Gastrocnemius medialis (tissue), 4 donors: ENCODE data around the gene AAK1. TPM values are rescaled to one million over a fixed set of nuclear protein-coding genes. Genes with fewer than 3 reads are reported as not detected.
"Not testable (repeated sequence)": the region's sequence is repeated elsewhere in the genome, so short reads cannot be mapped to it uniquely, and the experiment has no call there.

Experiments
- ATAC-seq, 2 donors: fragments of 150-250 bp; one replicate each; pipeline ENCODE4 v1.9.1; 2016
- DNase-seq, 2 donors: peaks; one replicate each; pipeline ENCODE4 v3.0.0-alpha.2; 2019
- H3K27ac ChIP-seq, 4 donors: fragments of 200-600 bp; sonication (generic); 1 replicate in 1 of 4; 2 replicates in 3 of 4; pipeline ENCODE4 v1.5.1; 2016 to 2018; ENCODE audit warnings: mild to moderate bottlenecking in 2 of 4, moderate library complexity in 1 of 4
- H3K27me3 ChIP-seq, 3 donors: fragments of 200-600 bp; sonication (generic) in 2 of 3; 1 replicate in 1 of 3; 2 replicates in 2 of 3; pipeline versions ENCODE4 v1.5.1 to v1.6.0; 2016 to 2019; ENCODE audit warnings: mild to moderate bottlenecking in 1 of 3, moderate library complexity in 1 of 3
- H3K36me3 ChIP-seq, 2 donors: fragments of 200-600 bp; sonication (generic) in 1 of 2; one replicate each; pipeline ENCODE4 v1.5.1; 2017 to 2018
- H3K4me1 ChIP-seq, 2 donors: fragments of 200-600 bp; sonication (generic) in 1 of 2; one replicate each; pipeline ENCODE4 v1.5.1; 2016 to 2017; ENCODE audit warnings: mild to moderate bottlenecking in 2 of 2
- H3K4me3 ChIP-seq, 4 donors: fragments of 200-600 bp; sonication (generic) in 3 of 4; 1 replicate in 1 of 4; 2 replicates in 3 of 4; pipeline ENCODE4 v1.5.1; 2016 to 2019; ENCODE audit warnings: mild to moderate bottlenecking in 2 of 4
- H3K9me3 ChIP-seq, 3 donors: fragments of 200-600 bp; sonication (generic) in 2 of 3; 1 replicate in 1 of 3; 2 replicates in 2 of 3; pipeline ENCODE4 v1.5.1; 2016 to 2019
- POLR2A ChIP-seq, 2 donors: fragments of 450-650 bp; IDR thresholded peaks; one replicate each; pipeline ENCODE4 v1.6.1; 2017; ENCODE audit warnings: antibody characterized with exemption in 2 of 2, mild to moderate bottlenecking in 2 of 2, moderate library complexity in 2 of 2
- in situ Hi-C, 4 donors: fragments of 200-750 bp; cut with MboI; loops; one replicate each; pipeline versions ENCODE4 v1.15.0 to v1.8.0; 2017; ENCODE audit warnings: low sequenced_read_pairs in 4 of 4
- intact Hi-C: fragments of 100-400 bp; cut with DNase I; formaldehyde crosslinking; loops from one replicate; pipeline ENCODE4 v1.15.1; 2023; ENCODE audit warnings: low total_unique reads
- total RNA-seq, 4 donors: library from RNA; depleted of rRNA; stranded (reverse); fragments of >200 nt; gene quantifications; one replicate each; pipeline versions ENCODE4 v1.1.0 to v1.2.3, GENCODE V29; 2016
- TF ChIP-seq, protein P1 (sequence below), 5 experiments: fragments of 450-650 bp in 3 of 5; fragments of 200-600 bp in 2 of 5; sonication (generic) in 2 of 5; IDR thresholded peaks in 4 of 5; conservative IDR thresholded peaks in 1 of 5; 1 replicate in 4 of 5; 2 replicates in 1 of 5; pipeline ENCODE4 v1.5.1; 2016 to 2019; ENCODE audit warnings: antibody characterized with exemption in 5 of 5, mild to moderate bottlenecking in 3 of 5, moderate library complexity in 3 of 5

AAK1 gene
- total RNA-seq, 4 donors from 2014 or later: 30.0 to 47.3 (median 39.1) TPM

- H3K27me3 ChIP-seq: no peaks in the 10 kb centered on the region
- no peaks in the 10 kb centered on the region for H3K9me3 ChIP-seq
- H3K4me1 ChIP-seq: no peaks in the 10 kb centered on the region
- no peak for TF ChIP-seq POLR2A (IDR thresholded peaks at IDR 0.05)
- TF ChIP-seq, protein P1, sequence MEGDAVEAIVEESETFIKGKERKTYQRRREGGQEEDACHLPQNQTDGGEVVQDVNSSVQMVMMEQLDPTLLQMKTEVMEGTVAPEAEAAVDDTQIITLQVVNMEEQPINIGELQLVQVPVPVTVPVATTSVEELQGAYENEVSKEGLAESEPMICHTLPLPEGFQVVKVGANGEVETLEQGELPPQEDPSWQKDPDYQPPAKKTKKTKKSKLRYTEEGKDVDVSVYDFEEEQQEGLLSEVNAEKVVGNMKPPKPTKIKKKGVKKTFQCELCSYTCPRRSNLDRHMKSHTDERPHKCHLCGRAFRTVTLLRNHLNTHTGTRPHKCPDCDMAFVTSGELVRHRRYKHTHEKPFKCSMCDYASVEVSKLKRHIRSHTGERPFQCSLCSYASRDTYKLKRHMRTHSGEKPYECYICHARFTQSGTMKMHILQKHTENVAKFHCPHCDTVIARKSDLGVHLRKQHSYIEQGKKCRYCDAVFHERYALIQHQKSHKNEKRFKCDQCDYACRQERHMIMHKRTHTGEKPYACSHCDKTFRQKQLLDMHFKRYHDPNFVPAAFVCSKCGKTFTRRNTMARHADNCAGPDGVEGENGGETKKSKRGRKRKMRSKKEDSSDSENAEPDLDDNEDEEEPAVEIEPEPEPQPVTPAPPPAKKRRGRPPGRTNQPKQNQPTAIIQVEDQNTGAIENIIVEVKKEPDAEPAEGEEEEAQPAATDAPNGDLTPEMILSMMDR (IDR thresholded peaks at IDR 0.05 in 4 of 5, conservative IDR thresholded peaks at IDR 0.05 in 1 of 5): no peak
- H3K4me3 ChIP-seq: no peak overlapping the region
- in situ Hi-C loops (no loop called here), intact Hi-C loops (no loop called here)
- ATAC-seq: no peak
- no peak for DNase-seq
- peaks cover 0 to 58% of the 10 kb centered on the region in 2 donors for H3K36me3 ChIP-seq
- no peak overlapping the region for H3K27ac ChIP-seq
These were observed 214.6 kb downstream of the AAK1 start for GRCh38 chr2:69428981-69429380.

DNA sequence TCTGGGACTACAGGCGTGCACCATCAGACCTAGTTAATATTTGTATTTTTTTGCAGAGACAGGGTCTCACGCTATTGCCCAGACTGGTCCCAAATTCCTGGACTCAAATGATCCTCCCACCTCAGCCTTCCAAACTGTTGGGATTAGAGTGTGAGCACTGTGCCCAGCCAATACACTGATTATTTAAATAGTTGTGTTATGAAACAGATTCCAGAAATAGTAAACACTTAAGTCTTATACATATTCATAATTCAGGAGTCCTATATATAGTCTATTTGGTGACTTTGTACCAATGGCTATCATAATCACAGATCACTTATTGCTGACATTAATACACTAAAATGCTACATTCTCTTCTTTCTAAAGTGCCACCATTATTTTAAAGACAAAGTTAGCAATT, 219.1 kb downstream of the AAK1 start:
- H3K4me3 ChIP-seq: no peak overlapping the region
- intact Hi-C loops (no loop called here), in situ Hi-C loops (no loop called here)
- no peaks in the 10 kb centered on the region for H3K9me3 ChIP-seq
- H3K4me1 ChIP-seq: no peaks in the 10 kb centered on the region
- DNase-seq: no peak
- ATAC-seq: no peak
- TF ChIP-seq POLR2A (IDR thresholded peaks at IDR 0.05): no peak
- TF ChIP-seq, protein P1 (IDR thresholded peaks at IDR 0.05 in 4 of 5, conservative IDR thresholded peaks at IDR 0.05 in 1 of 5): no peak
- H3K27me3 ChIP-seq: no peaks in the 10 kb centered on the region
- H3K36me3 ChIP-seq: peaks cover 0 to 53% of the 10 kb centered on the region in 2 donors
- H3K27ac ChIP-seq: no peak overlapping the region

DNA sequence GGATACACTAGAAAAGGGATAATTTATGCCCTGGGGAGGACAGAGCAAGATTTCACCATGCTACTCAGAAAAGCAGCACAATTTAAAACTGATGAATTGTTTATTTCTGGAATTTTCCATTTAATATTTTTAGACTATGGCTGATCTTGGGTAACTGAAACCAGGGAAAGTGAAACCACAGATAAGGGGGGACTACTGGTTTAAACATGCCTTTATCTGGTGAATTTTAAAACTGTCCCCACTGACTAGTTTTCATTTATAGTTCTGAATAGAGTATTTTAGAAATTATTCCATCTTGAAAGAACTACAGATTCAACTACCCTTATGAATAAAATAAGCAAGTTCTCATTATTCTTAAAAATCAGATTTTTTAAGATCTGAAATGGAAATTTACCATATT, 221.3 kb downstream of the AAK1 start:
- H3K4me3 ChIP-seq: no peak overlapping the region
- H3K4me1 ChIP-seq: no peaks in the 10 kb centered on the region
- no peaks in the 10 kb centered on the region for H3K9me3 ChIP-seq
- no peaks in the 10 kb centered on the region for H3K27me3 ChIP-seq
- no peak overlapping the region for H3K27ac ChIP-seq
- no peak for TF ChIP-seq POLR2A (IDR thresholded peaks at IDR 0.05)
- TF ChIP-seq, protein P1 (IDR thresholded peaks at IDR 0.05 in 4 of 5, conservative IDR thresholded peaks at IDR 0.05 in 1 of 5): no peak
- ATAC-seq: no peak
- no peak for DNase-seq
- intact Hi-C loops (no loop called here), in situ Hi-C loops (no loop called here)
- peaks cover under 1 to 56% of the 10 kb centered on the region in 2 donors for H3K36me3 ChIP-seq

DNA sequence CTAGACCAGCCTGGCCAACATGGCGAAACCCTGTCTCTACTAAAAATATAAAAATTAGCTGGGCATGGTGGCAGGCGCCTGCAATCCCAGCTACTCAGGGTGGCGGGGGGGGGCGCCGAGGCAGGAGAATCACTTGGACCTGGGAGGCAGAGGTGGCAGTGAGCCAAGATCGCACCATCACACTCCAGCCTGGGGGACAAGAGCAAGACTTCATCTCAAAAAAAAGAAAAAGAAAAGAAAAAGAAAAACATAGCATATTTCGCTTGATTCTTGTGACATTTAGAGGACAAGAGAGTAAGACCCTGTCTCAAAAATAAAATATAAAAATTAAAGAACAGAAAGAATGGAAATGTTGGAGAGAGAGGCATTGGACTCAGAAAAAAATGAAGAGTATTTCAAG, 224.4 kb downstream of the AAK1 start:
- peaks cover 2 to 73% of the 10 kb centered on the region in 2 donors for H3K36me3 ChIP-seq
- H3K27me3 ChIP-seq, H3K4me1 ChIP-seq, H3K9me3 ChIP-seq, DNase-seq, H3K4me3 ChIP-seq, H3K27ac ChIP-seq, intact Hi-C loops, ATAC-seq, in situ Hi-C loops: not testable (repeated sequence)

GRCh38 chr2:69416147-69416546, 227.4 kb downstream of the AAK1 start:
- no peak for ATAC-seq
- no peaks in the 10 kb centered on the region for H3K9me3 ChIP-seq
- H3K4me1 ChIP-seq: no peaks in the 10 kb centered on the region
- in situ Hi-C loops (no loop called here), intact Hi-C loops (no loop called here)
- no peak for DNase-seq
- H3K27ac ChIP-seq: no peak overlapping the region
- no peak overlapping the region for H3K4me3 ChIP-seq
- H3K27me3 ChIP-seq: no peaks in the 10 kb centered on the region
- TF ChIP-seq, protein P1 (IDR thresholded peaks at IDR 0.05 in 4 of 5, conservative IDR thresholded peaks at IDR 0.05 in 1 of 5): no peak
- no peak for TF ChIP-seq POLR2A (IDR thresholded peaks at IDR 0.05)
- H3K36me3 ChIP-seq: peaks cover 2 to 91% of the 10 kb centered on the region in 2 donors

Other genes starting within 250 kb of the AAK1 start
- gene NFU1, start 206.3 kb downstream of the AAK1 start, total RNA-seq: 10 to 100 TPM; 41.4 to 73.1 (median 68.1) TPM
- 10 to 100 TPM; 10.7 to 17.0 (median 15.8) TPM for gene ANXA4, start 98.4 kb upstream of the AAK1 start, total RNA-seq
- 1 to 10 TPM; 2.0 to 3.3 (median 3.3) TPM for gene GMCL1, start 185.9 kb upstream of the AAK1 start, total RNA-seq